DMS 273 (cell line): Measurements from ENCODE around the gene CKAP2L.
"Not testable (repeated sequence)": the region's sequence is repeated elsewhere in the genome, so short reads cannot be mapped to it uniquely, and the experiment has no call there.

Experiments used
- DNase-seq: peaks from one replicate; lab custom pipeline; 2025; ENCODE audit not compliant: unreplicated experiment; lab: John Stamatoyannopoulos, UW

Gene CKAP2L

GRCh38 chr2:112712903-112713584 is 51.4 kb downstream of the CKAP2L start:
- no peak for DNase-seq

- no peak for DNase-seq
These were observed 51.9 kb downstream of the CKAP2L start for GRCh38 chr2:112712465-112712864.

GRCh38 chr2:112710956-112711750 is 53.3 kb downstream of the CKAP2L start:
- DNase-seq: no peak

GRCh38 chr2:112709703-112710102 is 54.7 kb downstream of the CKAP2L start:
- DNase-seq: no peak

- no peak for DNase-seq
These were observed 55.4 kb downstream of the CKAP2L start for GRCh38 chr2:112708968-112709367.

GRCh38 chr2:112706947-112707346 is 57.5 kb downstream of the CKAP2L start:
- not testable (repeated sequence) for DNase-seq

- no peak for DNase-seq
These were observed 58.2 kb downstream of the CKAP2L start for GRCh38 chr2:112706170-112706664.

GRCh38 chr2:112705575-112705974 is 58.8 kb downstream of the CKAP2L start:
- no peak for DNase-seq

- no peak for DNase-seq
These were observed 60.7 kb downstream of the CKAP2L start for GRCh38 chr2:112703684-112704083.

- DNase-seq: peak; percentile 37
These were observed 63.4 kb downstream of the CKAP2L start for GRCh38 chr2:112701052-112701451.

- DNase-seq: no peak
These were observed 64.3 kb downstream of the CKAP2L start for GRCh38 chr2:112699984-112700667.

GRCh38 chr2:112698834-112699515 is 65.4 kb downstream of the CKAP2L start:
- no peak for DNase-seq

GRCh38 chr2:112694182-112694581 is 70.2 kb downstream of the CKAP2L start:
- no peak for DNase-seq

- no peak for DNase-seq
These were observed 70.8 kb downstream of the CKAP2L start for GRCh38 chr2:112693596-112693995.

GRCh38 chr2:112692918-112693317 is 71.5 kb downstream of the CKAP2L start:
- no peak for DNase-seq

GRCh38 chr2:112692495-112692911 is 71.9 kb downstream of the CKAP2L start:
- DNase-seq: peak; percentile 89

- peak; percentile 32 for DNase-seq
These were observed 72.5 kb downstream of the CKAP2L start for GRCh38 chr2:112691881-112692281.

- peak; percentile 74 for DNase-seq
These were observed 73.5 kb downstream of the CKAP2L start for GRCh38 chr2:112690853-112691401.

GRCh38 chr2:112688086-112688880 is 76.1 kb downstream of the CKAP2L start:
- DNase-seq: no peak

- no peak for DNase-seq
These were observed 76.9 kb downstream of the CKAP2L start for GRCh38 chr2:112687522-112687921.
